HCT116 (cell line): Measurements from ENCODE around the gene CAPN9. TPM values are rescaled to one million over a fixed set of nuclear protein-coding genes. Genes with fewer than 3 reads are reported as not detected.

Experiments used
- ATAC-seq: fragments of 200-7000 bp; cut with Tn5 transposase; 2 replicates; pipeline ENCODE4 v1.9.1; 2020; ENCODE audit warnings: mild to moderate bottlenecking, moderate library complexity
- BruUV-seq: library from RNA; stranded (reverse); fragments of 400-500 nt; replicated peaks from 2 replicates; lab custom pipeline; 2021; lab: Mats Ljungman, UMichigan
- CTCF ChIA-PET: fragments of 300-600 bp; sonication (Branson Sonifier 250); formaldehyde crosslinking; loops from one replicate; lab custom pipeline; 2021; ENCODE audit warnings: antibody characterized with exemption; lab: Charles Lee
- POLR2A ChIA-PET: fragments of 300-600, 350-600 bp; sonication (Branson Sonifier 250); formaldehyde crosslinking; loops from one replicate; lab custom pipeline; 2021; ENCODE audit warnings: antibody characterized with exemption; lab: Charles Lee
- RAD21 ChIA-PET, 2 experiments: fragments of 300-600 bp; sonication (Branson Sonifier 250); formaldehyde crosslinking; loops; one replicate each; lab custom pipeline; 2023; ENCODE audit warnings: low total read pairs in 2 of 2; ENCODE audit not compliant: uncharacterized antibody in 2 of 2, unreplicated experiment in 2 of 2, low non-redundant PET in 1 of 2; lab: Charles Lee
- DNase-seq: peaks from one replicate; pipeline ENCODE4 v3.0.0-alpha.2; 2010; ENCODE audit warnings: low read depth, low spot score
- H2AFZ ChIP-seq: fragments of 200-600 bp; shearing (Covaris generic), sonication (generic); 2 replicates; pipeline ENCODE4 v1.6.1; 2017; ENCODE audit warnings: low read depth, mixed run types, mixed read lengths, antibody characterized with exemption, low read length; ENCODE audit not compliant: poor library complexity, severe bottlenecking
- H3K27ac ChIP-seq: 2 replicates; pipeline ENCODE4 v1.5.1; 2012; ENCODE audit warnings: low read depth, low read length
- H3K27me3 ChIP-seq: fragments of 200-600 bp; sonication (generic); 2 replicates; pipeline ENCODE4 v1.6.1; 2016; ENCODE audit warnings: mixed run types, low read length, mixed read lengths; ENCODE audit not compliant: insufficient read depth
- H3K36me3 ChIP-seq, 2 experiments: fragments of 200-500 bp in 1 of 2; fragments of 200-600 bp in 1 of 2; sonication (Bioruptor generic) in 1 of 2; sonication (generic) in 1 of 2; 2 replicates each; pipeline versions ENCODE4 v1.5.1 to v1.6.1; 2014 to 2016; ENCODE audit warnings: low read length in 2 of 2, inconsistent platforms in 1 of 2, mixed read lengths in 1 of 2, mixed run types in 1 of 2; ENCODE audit not compliant: insufficient read depth in 2 of 2, control insufficient read depth in 1 of 2
- H3K4me1 ChIP-seq, 2 experiments: fragments of 200-600 bp in 1 of 2; sonication (generic) in 1 of 2; 2 replicates each; pipeline versions ENCODE4 v1.5.1 to v1.6.1; 2012 to 2017; ENCODE audit warnings: low read length in 2 of 2, inconsistent platforms in 1 of 2, mild to moderate bottlenecking in 1 of 2, mixed read lengths in 1 of 2, mixed run types in 1 of 2, moderate library complexity in 1 of 2; ENCODE audit not compliant: insufficient read depth in 2 of 2, control insufficient read depth in 1 of 2
- H3K4me2 ChIP-seq: fragments of 200-600 bp; sonication (generic); 2 replicates; pipeline ENCODE4 v1.6.1; 2017; ENCODE audit warnings: mixed run types, low read length, mixed read lengths
- H3K4me3 ChIP-seq, 2 experiments: fragments of 200-600 bp in 1 of 2; sonication (generic) in 1 of 2; replicated peaks in 1 of 2; 2 replicates each; pipeline ENCODE4 v1.5.1; 2011 to 2016; ENCODE audit warnings: low read length in 2 of 2, control low read depth in 1 of 2, low read depth in 1 of 2, mild to moderate bottlenecking in 1 of 2, mixed read lengths in 1 of 2, mixed run types in 1 of 2
- H3K79me2 ChIP-seq: fragments of 200-600 bp; sonication (generic); 2 replicates; pipeline ENCODE4 v1.6.1; 2017; ENCODE audit warnings: mild to moderate bottlenecking, mixed run types, low read length, moderate library complexity, mixed read lengths; ENCODE audit not compliant: insufficient read depth
- H3K9ac ChIP-seq: fragments of 200-600 bp; sonication (generic); 2 replicates; pipeline ENCODE4 v1.6.1; 2016; ENCODE audit warnings: low read length, mixed read lengths
- H3K9me2 ChIP-seq: fragments of 200-600 bp; sonication (generic), shearing (Covaris generic); 2 replicates; pipeline ENCODE4 v1.6.1; 2017; ENCODE audit warnings: mixed run types, mild to moderate bottlenecking, moderate library complexity; ENCODE audit not compliant: insufficient read depth
- H3K9me3 ChIP-seq, 2 experiments: fragments of 200-500 bp in 1 of 2; fragments of 200-600 bp in 1 of 2; sonication (Bioruptor generic) in 1 of 2; sonication (generic) in 1 of 2; 2 replicates each; pipeline ENCODE4 v1.6.1; 2014 to 2017; ENCODE audit warnings: low read length in 2 of 2, mixed read lengths in 2 of 2, inconsistent platforms in 1 of 2, low read depth in 1 of 2, mild to moderate bottlenecking in 1 of 2, mixed run types in 1 of 2, moderate library complexity in 1 of 2; ENCODE audit not compliant: control insufficient read depth in 1 of 2, insufficient read depth in 1 of 2
- H4K20me1 ChIP-seq: fragments of 200-600 bp; sonication (generic), shearing (Covaris generic); 2 replicates; pipeline ENCODE4 v1.6.1; 2017; ENCODE audit warnings: mixed run types, mild to moderate bottlenecking, moderate library complexity; ENCODE audit not compliant: insufficient read depth
- CBX3 ChIP-seq: IDR thresholded peaks from 2 replicates; pipeline ENCODE4 v1.6.1; 2012; ENCODE audit warnings: low read depth
- EGR1 ChIP-seq: IDR thresholded peaks from 2 replicates; pipeline ENCODE4 v1.6.1; 2012; ENCODE audit warnings: low read depth
- ELF1 ChIP-seq: IDR thresholded peaks from 2 replicates; pipeline ENCODE4 v1.6.1; 2012; ENCODE audit warnings: low read depth, borderline replicate concordance
- EZH2 ChIP-seq: fragments of 200-600 bp; sonication (generic); IDR thresholded peaks from 2 replicates; pipeline ENCODE4 v1.6.1; 2017; ENCODE audit warnings: antibody characterized with exemption, mixed run types
- EZH2phosphoT487 ChIP-seq: fragments of 200-600 bp; IDR thresholded peaks from 2 replicates; pipeline ENCODE4 v1.6.1; 2018; ENCODE audit warnings: antibody characterized with exemption, borderline replicate concordance
- MAX ChIP-seq: IDR thresholded peaks from 2 replicates; pipeline ENCODE4 v1.6.1; 2012
- POLR2A ChIP-seq: IDR thresholded peaks from 2 replicates; pipeline ENCODE4 v1.7.0; 2011; ENCODE audit warnings: borderline replicate concordance; ENCODE audit not compliant: insufficient read depth, insufficient read length; ENCODE audit errors: extremely low read depth
- RAD21 ChIP-seq: IDR thresholded peaks from 2 replicates; pipeline ENCODE4 v1.6.1; 2012; ENCODE audit warnings: low read depth, mild to moderate bottlenecking
- SRF ChIP-seq: IDR thresholded peaks from 2 replicates; pipeline ENCODE4 v1.6.1; 2012; ENCODE audit warnings: low read depth
- ZNF274 ChIP-seq: fragments of 200-500 bp; sonication (Bioruptor generic); IDR thresholded peaks from 2 replicates; pipeline ENCODE4 v1.6.1; 2014; ENCODE audit warnings: mild to moderate bottlenecking, low read depth, low read length, inconsistent platforms
- intact Hi-C: fragments of 100-400 bp; cut with micrococcal nuclease; formaldehyde crosslinking; loops from 2 replicates; pipeline ENCODE4 v1.10.0; 2022
- total RNA-seq: library from RNA; stranded (reverse); gene quantifications from one replicate; pipeline ENCODE4 v1.2.1, GENCODE V29; 2021; ENCODE audit not compliant: unreplicated experiment
- TF ChIP-seq, protein P1 (sequence below): IDR thresholded peaks from 2 replicates; pipeline ENCODE4 v1.6.1; 2012; ENCODE audit warnings: low read depth
- TF ChIP-seq, protein P2 (sequence below): IDR thresholded peaks from 2 replicates; pipeline ENCODE4 v1.6.1; 2012

The CAPN9 gene
- total RNA-seq, 1 experiment from 2014 or later, result not detected

GRCh38 chr1:230809256-230809990, 62.2 kb downstream of the CAPN9 start:
- BruUV-seq, result no TSS peak
- POLR2A ChIA-PET, result no interaction called here
- ATAC-seq, result no peak

More at GRCh38 chr1:230809256-230809990, 62.2 kb downstream of the CAPN9 start:
- Histone ChIP-seq H3K27ac (no peak overlapping the region), H3K4me1 (no peaks in the 10 kb centered on the region), H3K36me3 (no peaks in the 10 kb centered on the region), H3K79me2 (no peaks in the 10 kb centered on the region), H2AFZ (no peak overlapping the region), H3K9me3 (peaks cover 4 to 8% of the 10 kb centered on the region in 2 experiments; a peak in 2 of 4 replicates), H3K4me3 (no peak overlapping the region), H3K27me3 (no peaks in the 10 kb centered on the region), H4K20me1 (no peaks in the 10 kb centered on the region), H3K9me2 (no peaks in the 10 kb centered on the region), H3K9ac (no peak overlapping the region), H3K4me2 (no peak overlapping the region)
- RAD21 ChIA-PET, result no interaction called here
- CTCF ChIA-PET, result no interaction called here
- no peak for TF ChIP-seq EZH2phosphoT487
- no peak for TF ChIP-seq EGR1
- TF ChIP-seq EZH2, result no peak
- no peak for TF ChIP-seq CBX3
- no peak for TF ChIP-seq RAD21
- TF ChIP-seq POLR2A, result no peak
- no peak for TF ChIP-seq SRF
- TF ChIP-seq ZNF274, result no peak
- no peak for TF ChIP-seq MAX
- TF ChIP-seq ELF1, result no peak
- TF ChIP-seq, protein P1, sequence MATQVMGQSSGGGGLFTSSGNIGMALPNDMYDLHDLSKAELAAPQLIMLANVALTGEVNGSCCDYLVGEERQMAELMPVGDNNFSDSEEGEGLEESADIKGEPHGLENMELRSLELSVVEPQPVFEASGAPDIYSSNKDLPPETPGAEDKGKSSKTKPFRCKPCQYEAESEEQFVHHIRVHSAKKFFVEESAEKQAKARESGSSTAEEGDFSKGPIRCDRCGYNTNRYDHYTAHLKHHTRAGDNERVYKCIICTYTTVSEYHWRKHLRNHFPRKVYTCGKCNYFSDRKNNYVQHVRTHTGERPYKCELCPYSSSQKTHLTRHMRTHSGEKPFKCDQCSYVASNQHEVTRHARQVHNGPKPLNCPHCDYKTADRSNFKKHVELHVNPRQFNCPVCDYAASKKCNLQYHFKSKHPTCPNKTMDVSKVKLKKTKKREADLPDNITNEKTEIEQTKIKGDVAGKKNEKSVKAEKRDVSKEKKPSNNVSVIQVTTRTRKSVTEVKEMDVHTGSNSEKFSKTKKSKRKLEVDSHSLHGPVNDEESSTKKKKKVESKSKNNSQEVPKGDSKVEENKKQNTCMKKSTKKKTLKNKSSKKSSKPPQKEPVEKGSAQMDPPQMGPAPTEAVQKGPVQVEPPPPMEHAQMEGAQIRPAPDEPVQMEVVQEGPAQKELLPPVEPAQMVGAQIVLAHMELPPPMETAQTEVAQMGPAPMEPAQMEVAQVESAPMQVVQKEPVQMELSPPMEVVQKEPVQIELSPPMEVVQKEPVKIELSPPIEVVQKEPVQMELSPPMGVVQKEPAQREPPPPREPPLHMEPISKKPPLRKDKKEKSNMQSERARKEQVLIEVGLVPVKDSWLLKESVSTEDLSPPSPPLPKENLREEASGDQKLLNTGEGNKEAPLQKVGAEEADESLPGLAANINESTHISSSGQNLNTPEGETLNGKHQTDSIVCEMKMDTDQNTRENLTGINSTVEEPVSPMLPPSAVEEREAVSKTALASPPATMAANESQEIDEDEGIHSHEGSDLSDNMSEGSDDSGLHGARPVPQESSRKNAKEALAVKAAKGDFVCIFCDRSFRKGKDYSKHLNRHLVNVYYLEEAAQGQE, result no peak
- TF ChIP-seq, protein P2, sequence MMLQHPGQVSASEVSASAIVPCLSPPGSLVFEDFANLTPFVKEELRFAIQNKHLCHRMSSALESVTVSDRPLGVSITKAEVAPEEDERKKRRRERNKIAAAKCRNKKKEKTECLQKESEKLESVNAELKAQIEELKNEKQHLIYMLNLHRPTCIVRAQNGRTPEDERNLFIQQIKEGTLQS, result no peak
- intact Hi-C loops, result no loop called here
- DNase-seq, result no peak
